ENCODE results near the gene LBHD1. TPM values are rescaled to one million over a fixed set of nuclear protein-coding genes. Genes with fewer than 3 reads are reported as not detected.
A peak's percentile ranks its signal among the peaks of the same experiment; 100 is the strongest.

Gene LBHD1
- total and polyA plus RNA-seq, 3 donors from 2014 or later: 8.2 to 11.6 (median 11.1) TPM

DNA sequence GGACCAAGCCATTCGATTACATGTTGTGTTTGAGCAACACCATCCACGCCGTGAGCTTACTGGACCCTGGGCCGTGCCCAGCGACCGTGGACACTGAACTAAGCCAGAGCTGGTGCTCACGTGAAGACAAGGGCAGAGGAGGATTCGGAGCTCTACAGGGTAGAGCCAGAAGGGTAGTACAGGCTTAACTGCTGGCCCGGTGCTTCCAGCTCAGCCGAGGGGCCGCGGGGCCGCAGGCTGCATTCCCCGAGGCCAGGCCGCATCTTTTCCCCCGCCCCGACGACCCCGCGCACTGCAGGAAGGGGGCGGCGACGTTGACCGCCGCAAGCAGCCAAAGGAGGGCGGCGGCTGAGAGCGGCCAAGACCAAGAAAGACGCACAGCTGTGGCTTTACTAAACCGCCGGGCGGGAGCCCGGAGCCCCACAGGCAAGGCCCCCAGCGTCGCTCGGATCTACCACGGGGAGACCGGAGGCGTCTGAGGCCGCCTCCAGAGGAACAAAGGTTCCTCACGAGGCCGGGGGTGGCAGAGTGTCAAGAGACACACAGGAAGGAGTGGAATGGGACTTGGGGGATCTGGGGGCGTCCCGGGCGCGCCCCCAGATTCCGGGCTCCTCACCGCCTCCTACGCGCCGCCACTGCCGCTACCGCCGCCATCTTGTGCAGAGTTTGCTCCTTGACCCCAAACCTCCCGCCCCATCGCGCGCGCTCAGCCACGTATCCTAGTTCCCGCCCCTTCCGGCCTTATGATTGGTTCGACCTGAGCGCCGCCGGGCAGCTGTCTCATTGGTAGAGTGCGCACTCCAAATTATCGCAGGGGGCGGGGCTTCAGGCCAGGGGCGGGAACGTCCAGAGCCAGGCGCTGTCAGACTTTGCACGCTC lies 25.9 kb downstream of the LBHD1 start, which contains the start of gene GANAB:
TSS of gene GANAB (minus strand) at position 668 of the 879 bp plus-strand sequence. CDS start at position 654, 14 bp downstream.
- Histone ChIP-seq H3K4me1 (peaks cover 13% of the 10 kb centered on the region), H3K4me3 (peak within 1 kb of the TSS; percentile 97 to 100), H3K27ac (peak within 1 kb of the TSS; percentile 93 to 95), H3K9me3 (no peaks in the 10 kb centered on the region), H3K36me3 (ENCODE audit: low read depth, missing control alignments) (no peaks in the 10 kb centered on the region), H3K27me3 (no peaks in the 10 kb centered on the region)
- WGBS, 2 donors: 0 to 1% methylated on average over 32 to 73 of the region's 73 CpGs
- intact Hi-C loops (cut with DNase I; ENCODE audit: low total_unique reads): no loop called here
- DNase-seq: peak; percentile 100
- peak; percentile 74 for TF ChIP-seq POLR2A (IDR thresholded peaks at IDR 0.05)
- TF ChIP-seq, protein P1, sequence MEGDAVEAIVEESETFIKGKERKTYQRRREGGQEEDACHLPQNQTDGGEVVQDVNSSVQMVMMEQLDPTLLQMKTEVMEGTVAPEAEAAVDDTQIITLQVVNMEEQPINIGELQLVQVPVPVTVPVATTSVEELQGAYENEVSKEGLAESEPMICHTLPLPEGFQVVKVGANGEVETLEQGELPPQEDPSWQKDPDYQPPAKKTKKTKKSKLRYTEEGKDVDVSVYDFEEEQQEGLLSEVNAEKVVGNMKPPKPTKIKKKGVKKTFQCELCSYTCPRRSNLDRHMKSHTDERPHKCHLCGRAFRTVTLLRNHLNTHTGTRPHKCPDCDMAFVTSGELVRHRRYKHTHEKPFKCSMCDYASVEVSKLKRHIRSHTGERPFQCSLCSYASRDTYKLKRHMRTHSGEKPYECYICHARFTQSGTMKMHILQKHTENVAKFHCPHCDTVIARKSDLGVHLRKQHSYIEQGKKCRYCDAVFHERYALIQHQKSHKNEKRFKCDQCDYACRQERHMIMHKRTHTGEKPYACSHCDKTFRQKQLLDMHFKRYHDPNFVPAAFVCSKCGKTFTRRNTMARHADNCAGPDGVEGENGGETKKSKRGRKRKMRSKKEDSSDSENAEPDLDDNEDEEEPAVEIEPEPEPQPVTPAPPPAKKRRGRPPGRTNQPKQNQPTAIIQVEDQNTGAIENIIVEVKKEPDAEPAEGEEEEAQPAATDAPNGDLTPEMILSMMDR (IDR thresholded peaks at IDR 0.05): no peak

DNA sequence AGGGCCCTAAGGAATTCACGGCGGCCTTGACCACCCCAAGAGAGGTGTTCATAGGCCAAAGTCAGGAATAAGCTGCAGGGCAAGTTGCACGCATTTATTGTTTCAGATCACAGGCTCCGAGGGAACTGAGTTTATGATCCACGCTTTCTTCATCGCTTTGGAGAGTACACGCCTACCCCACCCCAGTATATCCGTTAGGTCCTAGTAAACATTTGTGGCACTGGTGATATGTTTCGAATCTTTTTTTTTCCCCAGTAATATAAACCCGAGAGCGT lies 26.5 kb downstream of the LBHD1 start:
- no peak for TF ChIP-seq POLR2A (IDR thresholded peaks at IDR 0.05)
- TF ChIP-seq, protein P1 (IDR thresholded peaks at IDR 0.05): no peak
- no peaks in the 10 kb centered on the region for H3K27me3 ChIP-seq
- peak overlapping the region; percentile 93 to 95 for H3K27ac ChIP-seq
- DNase-seq: no peak
- H3K36me3 ChIP-seq (ENCODE audit: low read depth, missing control alignments): no peaks in the 10 kb centered on the region
- 4 to 8% methylated on average over 11 of the region's 11 CpGs for WGBS, 2 donors
- H3K4me1 ChIP-seq: peaks cover 13% of the 10 kb centered on the region
- no peaks in the 10 kb centered on the region for H3K9me3 ChIP-seq
- H3K4me3 ChIP-seq: peak overlapping the region; percentile 97 to 100
- intact Hi-C loops (cut with DNase I; ENCODE audit: low total_unique reads): no loop called here

GRCh38 chr11:62644220-62644619 lies 27.8 kb downstream of the LBHD1 start:
- Histone ChIP-seq H3K36me3 (ENCODE audit: low read depth, missing control alignments) (no peaks in the 10 kb centered on the region), H3K9me3 (no peaks in the 10 kb centered on the region), H3K27ac (no peak overlapping the region), H3K4me3 (no peak overlapping the region), H3K4me1 (peaks cover 13% of the 10 kb centered on the region), H3K27me3 (no peaks in the 10 kb centered on the region)
- no peak for DNase-seq
- TF ChIP-seq, protein P1 (IDR thresholded peaks at IDR 0.05): no peak
- no peak for TF ChIP-seq POLR2A (IDR thresholded peaks at IDR 0.05)
- 65 to 68% methylated on average over 5 to 8 of the region's 8 CpGs for WGBS, 2 donors
- intact Hi-C loops (cut with DNase I; ENCODE audit: low total_unique reads): no loop called here

DNA sequence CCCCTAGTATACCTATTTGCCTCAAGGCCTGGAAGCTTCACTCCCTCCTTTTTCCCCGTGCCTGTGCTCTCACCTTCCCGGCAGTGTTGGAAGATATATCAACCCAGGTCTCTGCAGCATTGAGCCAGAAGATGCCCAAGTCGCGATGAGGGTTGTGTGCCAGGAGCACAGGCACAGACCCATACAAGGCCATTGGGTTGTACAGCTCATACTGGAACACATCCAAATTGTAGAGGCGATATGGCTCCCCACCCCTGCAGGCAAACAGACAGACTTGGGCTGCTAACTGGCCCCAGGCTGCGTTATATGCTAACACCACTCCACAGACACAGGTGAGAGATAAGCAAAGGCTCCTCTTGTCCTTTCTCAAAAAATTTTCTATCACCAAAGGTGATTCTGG lies 39.6 kb downstream of the LBHD1 start:
- H3K4me3 ChIP-seq: no peak overlapping the region
- no peaks in the 10 kb centered on the region for H3K36me3 ChIP-seq (ENCODE audit: low read depth, missing control alignments)
- DNase-seq: no peak
- 77 to 91% methylated on average over 5 to 6 of the region's 6 CpGs for WGBS, 2 donors
- intact Hi-C loops (cut with DNase I; ENCODE audit: low total_unique reads): no loop called here
- no peaks in the 10 kb centered on the region for H3K4me1 ChIP-seq
- TF ChIP-seq, protein P1 (IDR thresholded peaks at IDR 0.05): no peak
- TF ChIP-seq POLR2A (IDR thresholded peaks at IDR 0.05): no peak
- no peak overlapping the region for H3K27ac ChIP-seq
- H3K27me3 ChIP-seq: no peaks in the 10 kb centered on the region
- no peaks in the 10 kb centered on the region for H3K9me3 ChIP-seq

GRCh38 chr11:62627713-62628112 lies 44.4 kb downstream of the LBHD1 start:
- no peak for TF ChIP-seq POLR2A (IDR thresholded peaks at IDR 0.05)
- TF ChIP-seq, protein P1 (IDR thresholded peaks at IDR 0.05): no peak
- intact Hi-C loops (cut with DNase I; ENCODE audit: low total_unique reads): no loop called here

More at GRCh38 chr11:62627713-62628112, 44.4 kb downstream of the LBHD1 start:
- WGBS, 2 donors: 78 to 79% methylated on average over 3 of the region's 3 CpGs
- no peaks in the 10 kb centered on the region for H3K36me3 ChIP-seq (ENCODE audit: low read depth, missing control alignments)
- no peaks in the 10 kb centered on the region for H3K4me1 ChIP-seq
- no peaks in the 10 kb centered on the region for H3K9me3 ChIP-seq
- no peak overlapping the region for H3K4me3 ChIP-seq
- no peak for DNase-seq
- no peak overlapping the region for H3K27ac ChIP-seq
- no peaks in the 10 kb centered on the region for H3K27me3 ChIP-seq
